AG04449 (cell line): ENCODE data around the gene BRMS1.

Experiments used
- CTCF ChIA-PET: fragments of 350-600 bp; formaldehyde crosslinking; extraction: SDS; loops from one replicate; lab custom pipeline; 2021; ENCODE audit warnings: antibody characterized with exemption; lab: Yijun Ruan, JAX
- POLR2A ChIA-PET: fragments of 400-600, 350-600 bp; formaldehyde crosslinking; extraction: SDS; loops from one replicate; lab custom pipeline; 2020; ENCODE audit warnings: antibody characterized with exemption, inconsistent platforms; lab: Yijun Ruan, JAX
- DNase-seq: peaks from one replicate; pipeline ENCODE4 v3.0.0-alpha.2; 2010; ENCODE audit warnings: low read depth, low spot score
- H3K4me3 ChIP-seq: 2 replicates; pipeline ENCODE4 v1.5.1; 2011; ENCODE audit warnings: low read depth, mild to moderate bottlenecking, control low read depth, low read length
- CTCF ChIP-seq: IDR thresholded peaks from one replicate; pipeline ENCODE4 v1.5.1; 2011; ENCODE audit warnings: mild to moderate bottlenecking, moderate library complexity, low read length, control low read depth, inconsistent platforms; ENCODE audit not compliant: insufficient read depth; ENCODE audit errors: missing control alignments

BRMS1 gene

GRCh38 chr11:66373265-66373664 is 28.4 kb upstream of the BRMS1 start:
- ChIA-PET POLR2A (no interaction called here), CTCF (interaction anchor here (1.3 to 10.1 kb wide), 3 partner anchors 10 to 27 kb away, joined by 7 to 197 read pairs (median 10); no protein-coding TSS in a partner anchor)
- H3K4me3 ChIP-seq, result no peak overlapping the region
- DNase-seq, result no peak
- no peak for TF ChIP-seq CTCF

GRCh38 chr11:66371627-66372415 is 26.9 kb upstream of the BRMS1 start, which contains the start of gene SLC29A2:
SLC29A2 (minus strand) TSS chr11:66371760; CDS start chr11:66371591, 169 bp downstream.
- CTCF ChIA-PET, result interaction anchor here (0.8 to 10.1 kb wide), 7 partner anchors 8 to 149 kb away, joined by 3 to 197 read pairs (median 5); no protein-coding TSS in a partner anchor
- POLR2A ChIA-PET, result no interaction called here
- H3K4me3 ChIP-seq, result peak within 1 kb of the TSS; percentile 61
- DNase-seq, result no peak
- no peak for TF ChIP-seq CTCF

- POLR2A ChIA-PET, result interaction anchor here (0.7 to 1.3 kb wide), 3 partner anchors 56 to 360 kb away, joined by 3 to 5 read pairs (median 3); no protein-coding TSS in a partner anchor
- no peak for TF ChIP-seq CTCF
- no peak for DNase-seq
- CTCF ChIA-PET, result interaction anchor here (1.2 to 10.1 kb wide), 5 partner anchors 18 to 58 kb away, joined by 3 to 197 read pairs (median 7); no protein-coding TSS in a partner anchor
- no peak overlapping the region for H3K4me3 ChIP-seq
These were observed 24.4 kb upstream of the BRMS1 start for GRCh38 chr11:66369073-66369894.

- ChIA-PET POLR2A (no interaction called here), CTCF (interaction anchor here (0.9 to 10.1 kb wide), 4 partner anchors 9 to 21 kb away, joined by 3 to 197 read pairs (median 22); no protein-coding TSS in a partner anchor)
- no peak overlapping the region for H3K4me3 ChIP-seq
- no peak for TF ChIP-seq CTCF
- no peak for DNase-seq
These were observed 23.6 kb upstream of the BRMS1 start for GRCh38 chr11:66368484-66368883.

GRCh38 chr11:66367561-66368312 is 22.8 kb upstream of the BRMS1 start:
- no peak for DNase-seq
- ChIA-PET POLR2A (no interaction called here), CTCF (interaction anchor here (0.9 to 3.8 kb wide), 4 partner anchors 10 to 57 kb away, joined by 3 to 35 read pairs (median 10); no protein-coding TSS in a partner anchor)
- H3K4me3 ChIP-seq, result no peak overlapping the region
- TF ChIP-seq CTCF, result no peak
